NB4 (cell line): Measurements from ENCODE around the gene RHO.
A peak's percentile ranks its signal among the peaks of the same experiment; 100 is the strongest.

Experiments used
- DNase-seq: peaks from one replicate; pipeline ENCODE4 v3.0.0; 2010; ENCODE audit warnings: low read depth
- H3K4me3 ChIP-seq: one replicate; pipeline ENCODE4 v1.5.1; 2011; ENCODE audit warnings: mild to moderate bottlenecking, low read depth, low read length, moderate library complexity
- CTCF ChIP-seq: IDR thresholded peaks from one replicate; pipeline ENCODE4 v1.5.1; 2012; ENCODE audit warnings: low read depth, low read length
- MAX ChIP-seq: IDR thresholded peaks from 2 replicates; pipeline ENCODE4 v1.6.1; 2011; ENCODE audit warnings: low read depth, low read length
- MYC ChIP-seq: IDR thresholded peaks from 2 replicates; pipeline ENCODE4 v1.6.1; 2011; ENCODE audit warnings: low read depth, low read length
- POLR2A ChIP-seq: IDR thresholded peaks from 2 replicates; pipeline ENCODE4 v1.6.1; 2011; ENCODE audit warnings: mild to moderate bottlenecking; ENCODE audit not compliant: insufficient read length; ENCODE audit errors: extremely low read depth

The RHO gene

GRCh38 chr3:129502641-129503408 lies 25.6 kb upstream of the RHO start:
- no peak for DNase-seq
- H3K4me3 ChIP-seq, result no peak overlapping the region
- TF ChIP-seq POLR2A, result no peak
- TF ChIP-seq CTCF, result no peak
- TF ChIP-seq MAX, result no peak
- TF ChIP-seq MYC, result no peak

- no peak overlapping the region for H3K4me3 ChIP-seq
- TF ChIP-seq MAX, result no peak
- no peak for TF ChIP-seq POLR2A
- TF ChIP-seq CTCF, result no peak
- no peak for TF ChIP-seq MYC
- DNase-seq, result no peak
Measured at GRCh38 chr3:129503471-129504291, 24.8 kb upstream of the RHO start.

GRCh38 chr3:129504471-129505100 lies 23.9 kb upstream of the RHO start:
- peak; percentile 36 for DNase-seq
- TF ChIP-seq MAX, result no peak
- no peak for TF ChIP-seq POLR2A
- no peak for TF ChIP-seq CTCF
- no peak for TF ChIP-seq MYC

GRCh38 chr3:129505341-129505740 lies 23.1 kb upstream of the RHO start:
- no peak overlapping the region for H3K4me3 ChIP-seq
- DNase-seq, result no peak
- TF ChIP-seq MAX (no peak), MYC (no peak), POLR2A (no peak), CTCF (no peak)

More at GRCh38 chr3:129504471-129505100, 23.9 kb upstream of the RHO start:
- H3K4me3 ChIP-seq, result no peak overlapping the region

GRCh38 chr3:129506231-129506742 lies 22.2 kb upstream of the RHO start:
- no peak for DNase-seq
- no peak overlapping the region for H3K4me3 ChIP-seq
- TF ChIP-seq MYC, result no peak
- TF ChIP-seq POLR2A, result no peak
- TF ChIP-seq MAX, result no peak
- TF ChIP-seq CTCF, result no peak
